GM18858 (cell line): ENCODE data around the gene WNT6.

Experiments
- ATAC-seq: cut with Tn5 transposase; IDR thresholded peaks from one replicate; pipeline ENCODE4 v1.9.1; 2021; ENCODE audit not compliant: unreplicated experiment

WNT6 gene

DNA sequence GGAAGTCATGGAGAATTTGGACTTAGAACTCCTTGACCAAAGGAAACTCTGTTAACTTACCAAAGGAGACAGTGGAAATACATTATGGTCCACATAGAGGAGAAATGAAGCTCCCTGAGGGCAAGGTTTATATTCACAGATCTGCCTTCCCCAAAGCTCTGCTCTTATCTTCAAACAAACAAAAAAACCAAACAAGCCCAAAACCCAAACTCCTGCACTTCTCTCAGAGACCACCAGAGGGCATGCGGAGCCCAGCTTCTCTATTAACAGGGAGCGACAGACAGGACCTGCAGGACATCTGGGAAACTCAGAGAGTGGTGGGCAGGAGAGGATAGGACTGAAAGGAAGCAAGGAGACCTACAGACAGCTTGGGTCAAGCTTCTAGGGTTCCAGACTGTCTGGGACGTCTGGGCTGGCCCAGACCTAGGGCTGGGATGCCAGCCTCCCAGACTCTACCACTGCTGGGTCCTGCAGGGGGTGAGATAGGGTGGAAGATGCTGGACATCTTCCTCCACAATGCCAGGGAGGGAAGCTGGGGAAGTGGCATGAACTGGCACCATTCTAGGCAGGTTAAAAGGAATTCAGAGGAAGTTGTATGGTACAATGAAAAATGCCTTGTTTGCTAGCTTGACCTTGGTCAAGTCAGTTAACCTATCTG, 17.1 kb downstream of the WNT6 start:
- ATAC-seq: no peak

DNA sequence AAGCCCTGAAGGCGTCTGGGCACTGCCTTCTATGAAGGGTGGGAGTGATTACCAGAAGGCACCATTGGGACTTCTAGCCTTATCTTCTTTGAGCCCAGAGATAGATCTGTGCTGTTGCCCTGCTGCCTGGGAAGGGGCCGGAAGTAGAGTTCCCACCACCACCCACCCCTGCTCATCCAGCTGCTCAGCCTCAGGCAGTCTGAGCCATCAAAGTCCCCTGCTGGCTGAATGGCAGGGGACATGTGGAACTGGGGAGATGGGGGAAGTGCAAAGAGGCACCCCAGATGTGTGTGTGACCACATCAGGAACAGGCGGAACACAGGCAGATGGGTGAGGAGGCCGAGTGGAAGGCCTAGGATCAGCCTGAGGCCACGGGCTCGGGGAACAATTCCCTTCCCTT, 17.7 kb downstream of the WNT6 start:
- ATAC-seq: no peak

DNA sequence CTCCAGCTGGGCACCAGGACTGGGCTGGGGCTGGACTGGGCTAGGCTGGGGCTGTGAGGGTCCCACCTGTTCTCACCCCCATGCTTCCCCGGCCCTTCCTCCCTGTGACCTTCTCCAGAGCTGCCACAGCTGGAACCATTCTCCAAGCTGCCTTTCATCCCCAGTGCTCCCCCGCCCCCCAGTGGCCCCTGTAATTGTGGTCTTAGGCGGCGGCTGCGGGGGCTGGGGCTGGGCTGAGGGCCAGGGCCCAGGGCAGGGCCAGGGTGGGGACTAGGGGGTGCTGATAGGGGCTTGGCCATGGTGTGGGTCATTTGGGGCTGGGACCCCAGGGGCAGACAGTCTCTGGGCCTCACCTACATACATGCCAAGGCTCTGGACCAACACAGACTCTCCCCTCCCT, 18.3 kb downstream of the WNT6 start:
- no peak for ATAC-seq

DNA sequence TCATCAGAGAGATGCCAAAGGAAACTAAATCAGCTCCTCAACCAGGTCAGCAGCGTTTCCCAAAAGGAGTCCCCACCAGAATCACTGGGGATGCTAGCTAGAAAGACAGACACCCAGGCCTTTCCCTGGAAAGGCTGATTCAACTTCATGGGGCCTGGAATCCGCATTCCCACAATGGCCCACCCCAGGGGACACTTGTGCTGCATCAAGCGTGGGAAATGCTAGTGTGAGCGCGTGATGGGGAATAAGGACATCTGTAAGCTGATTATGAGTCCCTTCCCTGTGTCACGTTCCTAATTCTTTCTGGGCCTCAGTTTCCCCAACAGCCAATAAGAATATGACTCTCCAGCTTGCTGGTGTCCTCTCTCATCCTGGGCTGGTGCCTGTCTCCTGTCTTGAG, 18.9 kb downstream of the WNT6 start:
- ATAC-seq: no peak

DNA sequence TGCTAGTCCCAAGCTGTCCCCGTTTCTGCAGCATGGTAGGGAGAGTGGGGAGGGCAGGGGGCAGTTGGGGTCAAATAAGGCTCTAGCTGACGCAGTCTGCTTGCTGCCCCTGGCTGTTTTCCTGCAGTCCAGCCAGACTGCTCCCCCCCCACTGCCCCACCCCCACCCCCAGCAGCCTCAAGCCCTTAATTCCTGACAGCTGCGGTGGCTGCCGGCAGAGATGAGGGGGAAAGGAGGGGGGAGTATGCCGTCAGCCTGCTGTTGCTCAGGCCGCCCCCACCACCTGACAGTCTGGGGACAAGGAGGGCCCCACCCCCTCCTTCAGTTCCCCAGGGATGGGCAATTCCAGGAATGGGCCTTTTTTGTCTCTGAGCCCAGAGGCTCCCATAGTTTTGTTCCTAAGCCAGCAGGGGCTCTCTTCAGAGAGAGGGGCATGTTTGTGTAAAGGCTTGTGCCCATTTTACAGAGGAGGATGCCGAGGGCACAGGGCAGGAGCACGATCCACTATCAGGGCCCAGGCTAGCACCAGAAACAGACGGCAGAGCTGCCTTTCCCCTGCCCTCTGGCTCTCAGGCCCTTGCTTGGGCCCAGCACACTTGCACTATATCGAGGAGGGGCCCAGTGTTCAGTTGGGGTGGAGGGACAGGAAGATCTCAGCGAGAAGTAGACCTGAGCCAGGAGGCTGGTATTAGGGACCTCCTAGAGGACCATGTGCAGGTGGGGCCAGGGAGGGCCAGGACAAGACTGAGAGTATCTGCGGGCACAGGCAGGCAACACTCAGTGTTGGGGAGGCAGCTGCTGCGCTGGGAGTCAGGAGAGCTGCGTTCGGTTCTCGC, 19.5 kb downstream of the WNT6 start:
- no peak for ATAC-seq

DNA sequence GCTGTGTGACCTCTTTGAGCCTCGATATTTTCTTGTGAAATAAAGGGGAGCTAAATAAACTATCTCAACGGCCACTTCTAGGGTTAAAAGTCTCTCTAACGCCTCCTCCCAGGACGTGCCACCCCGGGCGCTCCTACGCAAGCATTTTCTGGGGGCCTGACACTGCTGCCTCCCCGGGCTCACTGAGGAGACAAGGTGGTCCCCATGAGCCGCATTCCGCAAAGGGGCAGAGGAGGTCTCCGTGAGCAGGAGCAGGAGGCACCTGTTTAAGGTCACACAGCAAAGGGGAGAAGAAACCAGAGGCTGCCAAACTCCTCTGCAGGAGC, 20.1 kb downstream of the WNT6 start:
- no peak for ATAC-seq

DNA sequence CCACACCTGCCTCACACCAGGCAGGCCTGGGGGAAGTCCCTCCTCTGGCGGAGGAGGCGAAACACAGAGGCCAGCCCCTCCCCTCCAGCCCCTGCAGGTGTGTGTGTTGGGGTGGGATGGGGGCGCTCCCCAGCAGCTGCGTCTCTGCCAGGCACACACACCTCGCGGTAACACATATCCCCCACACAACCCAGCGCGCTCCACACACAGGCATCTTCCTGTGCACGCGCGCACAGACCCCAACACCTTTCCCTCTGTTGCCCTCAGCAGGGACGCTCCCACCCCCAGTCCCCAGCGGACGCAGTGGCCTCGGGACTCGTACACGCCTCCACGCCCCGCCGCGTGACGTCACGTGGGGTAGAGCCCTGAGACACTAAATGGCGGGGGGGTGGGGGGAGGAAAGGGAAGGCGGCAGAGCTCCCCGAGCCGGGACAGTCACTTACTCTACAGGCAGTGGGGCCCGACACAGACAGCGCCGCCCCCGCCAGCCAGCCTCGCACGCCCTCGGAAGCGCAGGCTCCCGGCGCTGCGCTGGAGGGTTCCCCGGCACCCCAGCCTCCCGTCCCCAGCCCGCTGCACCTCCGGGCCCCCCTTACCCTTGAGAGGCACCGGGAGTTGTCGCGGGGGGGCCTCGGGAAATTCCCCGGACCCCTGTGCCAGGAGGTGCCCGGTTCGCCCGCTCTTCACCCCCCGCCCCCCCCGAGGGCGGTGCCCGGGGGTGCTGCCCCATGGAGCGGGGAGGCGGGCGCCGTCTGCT, 20.7 kb downstream of the WNT6 start, which contains the start of gene WNT10A:
WNT10A (plus strand) TSS at position 751 of the 757 bp plus-strand sequence. CDS start 144 bp downstream, outside the sequence.
- peak; percentile 54 for ATAC-seq

DNA sequence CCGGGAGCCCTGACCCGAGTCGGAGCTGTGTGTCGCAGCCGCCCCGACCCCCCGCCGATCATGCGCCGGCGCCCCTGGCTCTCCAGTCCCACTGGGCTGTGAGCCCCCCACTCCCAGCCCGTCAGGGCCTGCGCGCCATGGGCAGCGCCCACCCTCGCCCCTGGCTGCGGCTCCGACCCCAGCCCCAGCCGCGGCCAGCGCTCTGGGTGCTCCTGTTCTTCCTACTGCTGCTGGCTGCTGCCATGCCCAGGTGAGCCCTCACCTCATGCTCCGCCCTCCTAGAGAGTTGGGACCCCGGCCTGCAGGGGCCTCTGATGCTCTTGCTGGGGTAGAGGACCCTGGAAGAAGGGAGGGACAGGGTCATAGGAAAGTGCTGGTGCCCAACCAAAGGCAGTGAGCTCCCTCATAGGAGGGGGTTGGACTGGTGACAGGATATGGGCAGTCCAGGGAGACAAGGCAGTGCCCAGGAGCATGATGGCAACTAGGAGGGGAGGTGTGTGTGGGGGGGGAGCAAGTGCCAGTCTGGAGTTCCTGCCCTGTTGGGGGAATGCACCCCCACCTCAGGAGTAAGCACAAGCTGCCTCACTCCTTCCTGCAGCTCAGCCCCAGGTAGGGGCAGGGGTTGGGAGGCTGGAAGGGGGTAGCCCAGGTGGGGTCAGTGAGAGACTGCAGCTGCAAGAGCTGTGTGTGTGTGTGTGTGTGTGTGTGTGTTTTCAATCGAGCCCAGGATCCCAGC, 21.4 kb downstream of the WNT6 start:
- ATAC-seq: no peak

DNA sequence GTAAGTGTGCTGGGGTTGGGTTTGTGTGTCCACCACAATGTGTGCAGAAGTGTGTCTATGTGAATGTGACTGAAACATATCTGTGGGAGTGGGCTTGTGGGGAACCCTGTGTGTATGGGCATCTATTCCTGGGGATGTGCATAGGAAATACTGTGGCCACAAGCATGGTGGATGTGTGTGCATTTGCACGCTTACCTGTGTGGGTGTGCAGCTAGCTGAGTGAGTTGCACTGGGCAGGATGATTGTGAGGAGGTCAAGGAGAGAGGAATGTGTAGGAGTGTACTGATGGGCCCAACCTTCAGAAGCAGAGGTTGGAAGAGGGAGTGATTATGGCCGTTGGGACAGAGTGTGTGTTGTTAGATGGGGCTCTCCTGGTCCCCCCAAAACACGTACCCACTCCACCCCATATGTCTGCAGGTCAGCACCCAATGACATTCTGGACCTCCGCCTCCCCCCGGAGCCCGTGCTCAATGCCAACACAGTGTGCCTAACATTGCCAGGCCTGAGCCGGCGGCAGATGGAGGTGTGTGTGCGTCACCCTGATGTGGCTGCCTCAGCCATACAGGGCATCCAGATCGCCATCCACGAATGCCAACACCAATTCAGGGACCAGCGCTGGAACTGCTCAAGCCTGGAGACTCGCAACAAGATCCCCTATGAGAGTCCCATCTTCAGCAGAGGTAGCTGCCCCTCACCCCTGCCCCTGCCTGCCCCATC, 22.3 kb downstream of the WNT6 start:
- ATAC-seq: no peak

DNA sequence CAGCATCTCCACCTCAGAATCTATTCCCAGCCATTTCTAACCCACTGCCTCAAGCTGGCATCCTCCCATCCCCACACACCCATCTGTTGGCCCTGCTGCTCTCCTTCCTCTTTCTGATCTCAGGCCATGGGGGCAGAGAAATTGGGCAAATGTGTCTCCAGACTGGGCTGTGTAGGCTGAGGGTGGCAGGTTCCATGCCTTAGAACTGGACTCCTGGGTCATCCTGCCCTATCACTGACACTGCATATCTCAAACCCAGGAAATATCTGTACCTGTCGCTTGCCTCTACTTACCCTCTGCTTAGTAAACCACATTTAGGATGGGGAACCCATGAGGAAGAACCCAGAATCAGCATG, 22.8 kb downstream of the WNT6 start:
- no peak for ATAC-seq

DNA sequence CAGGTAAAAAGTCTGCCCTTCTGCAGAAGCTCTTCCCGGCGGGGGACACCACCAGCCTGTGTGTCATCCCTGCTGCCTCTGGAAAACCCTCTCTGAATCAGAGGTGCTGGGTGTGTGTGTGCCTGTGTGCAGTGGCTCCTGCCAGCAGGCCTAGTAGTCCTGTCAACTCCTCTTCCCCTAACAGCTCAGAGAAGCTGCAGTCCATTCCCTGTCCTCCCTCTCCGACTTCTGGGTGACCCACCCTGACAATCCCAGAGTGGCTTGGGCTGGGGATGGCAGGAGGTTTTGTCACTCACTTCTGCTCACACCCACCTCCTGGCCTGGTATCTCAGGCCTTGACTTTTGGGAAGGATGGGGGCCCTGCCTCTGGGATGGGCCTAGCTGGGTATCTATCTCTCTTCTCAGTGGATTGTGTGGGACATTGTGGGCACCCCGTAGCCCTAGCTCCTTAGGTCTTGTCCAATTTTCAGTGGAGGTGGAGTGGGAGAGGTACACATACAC, 23.3 kb downstream of the WNT6 start:
- ATAC-seq: no peak

DNA sequence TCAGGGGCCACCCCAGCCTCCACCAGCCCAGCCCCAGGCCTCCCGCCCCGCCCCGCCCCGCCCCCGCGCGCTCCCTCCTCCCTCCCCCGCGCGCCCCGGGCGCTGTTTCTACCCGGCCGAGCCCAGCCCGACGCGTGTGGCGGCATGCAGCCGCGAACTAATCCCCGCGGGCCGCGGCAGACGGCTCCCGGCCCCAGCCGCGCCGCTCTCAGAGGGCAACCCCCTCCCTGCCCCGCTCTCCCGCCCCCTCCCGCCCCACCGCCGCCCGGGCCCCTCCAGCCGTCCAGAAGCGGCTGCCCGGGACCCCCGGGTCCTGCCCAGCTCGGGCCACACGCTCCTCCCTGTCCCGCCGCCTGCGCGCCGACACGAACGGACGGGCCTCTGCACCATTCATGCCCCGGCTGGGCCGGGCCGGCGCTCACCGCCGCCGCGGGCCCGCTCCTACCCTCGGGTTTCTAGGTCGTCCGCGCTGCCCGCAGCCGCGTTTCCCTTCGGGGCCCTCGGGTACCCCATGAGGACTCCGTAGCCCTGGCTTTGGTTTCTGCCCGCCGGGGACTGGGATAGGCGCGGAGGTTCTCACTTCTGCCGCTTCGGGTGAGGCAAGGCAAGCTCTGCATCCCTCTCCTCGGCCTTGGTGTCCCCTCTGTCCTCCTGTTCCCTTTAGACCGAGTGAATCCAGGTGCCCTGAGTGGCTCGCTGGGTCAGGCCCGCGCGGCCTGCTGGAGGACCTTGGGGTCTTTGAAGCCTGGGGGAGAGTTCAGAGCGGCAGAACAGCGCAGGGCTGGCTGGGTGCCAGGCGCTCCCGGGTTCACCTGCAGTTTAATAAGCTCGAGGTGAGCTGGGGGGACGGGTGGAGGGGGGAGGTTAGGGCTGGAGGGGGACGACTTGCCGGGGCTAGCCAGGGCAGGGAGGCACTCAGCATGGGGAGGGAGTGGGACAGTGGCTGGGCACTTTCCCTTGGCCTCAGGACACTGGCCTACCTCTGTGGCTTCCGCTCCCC, 24.2 kb downstream of the WNT6 start:
- ATAC-seq: no peak

DNA sequence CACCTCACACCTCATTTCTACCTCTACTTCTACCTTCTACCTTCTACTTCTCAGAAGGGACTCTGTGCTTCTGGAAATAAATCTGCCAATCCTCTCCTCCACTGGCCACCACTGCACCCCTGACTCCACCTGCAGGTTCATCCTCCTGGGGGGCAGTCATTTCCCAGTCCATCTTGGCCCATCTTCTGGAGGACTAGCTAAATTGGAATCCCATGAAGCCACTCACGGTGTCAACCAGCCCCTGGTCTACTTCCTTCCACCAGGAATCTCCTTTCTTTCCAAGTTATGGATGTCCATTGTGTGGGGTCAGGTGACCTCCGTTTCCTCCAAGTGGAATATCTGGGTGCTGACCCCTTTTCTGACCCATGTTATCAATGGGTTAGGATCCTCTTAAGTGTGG, 24.9 kb downstream of the WNT6 start:
- ATAC-seq: no peak

DNA sequence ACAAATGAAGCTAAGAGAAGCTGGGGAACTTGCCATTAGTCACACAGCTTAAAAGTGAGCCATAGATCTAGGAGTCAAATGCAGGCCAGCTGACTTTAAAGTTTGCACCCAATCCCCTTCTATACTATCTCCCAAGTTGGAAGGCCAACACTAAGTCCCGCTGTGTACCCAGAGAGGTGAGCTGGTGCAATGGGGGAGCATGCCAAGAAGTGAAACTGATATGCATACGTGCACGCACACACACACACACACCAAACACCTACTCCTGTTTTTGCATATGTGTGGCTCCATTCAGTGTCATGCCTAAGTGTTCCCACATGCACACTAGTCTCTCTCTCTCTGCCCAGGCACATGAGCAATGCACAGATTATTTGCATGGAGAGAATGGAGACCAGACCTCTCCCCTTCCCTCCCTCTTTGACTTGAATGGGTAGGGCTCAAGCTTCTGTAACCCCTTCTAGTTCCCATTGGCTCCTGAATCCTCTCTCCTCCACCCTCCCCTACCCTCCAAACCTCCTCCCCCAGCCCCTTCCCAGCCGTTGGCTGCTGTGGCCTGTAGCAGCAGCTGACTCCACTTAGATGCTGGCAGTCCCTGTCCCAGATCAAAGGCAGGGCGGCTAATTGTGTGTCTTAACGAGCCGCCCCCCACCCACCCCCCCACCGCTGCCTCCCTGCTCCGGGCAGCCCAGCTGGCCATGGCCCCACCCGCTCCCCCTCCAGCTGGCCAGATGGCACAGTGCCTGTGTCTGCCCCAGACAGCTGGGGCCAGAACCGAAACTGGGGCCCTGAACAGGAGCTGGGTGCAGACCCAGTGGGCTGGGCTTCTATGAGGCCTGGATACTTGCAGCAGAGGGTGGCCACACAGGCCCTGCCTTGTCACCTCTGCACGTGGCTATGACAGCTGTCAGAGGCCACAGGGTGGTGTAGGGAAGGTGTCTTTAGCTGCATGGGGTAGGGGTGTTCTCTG, 26.7 kb downstream of the WNT6 start:
- peak; percentile 59 for ATAC-seq

DNA sequence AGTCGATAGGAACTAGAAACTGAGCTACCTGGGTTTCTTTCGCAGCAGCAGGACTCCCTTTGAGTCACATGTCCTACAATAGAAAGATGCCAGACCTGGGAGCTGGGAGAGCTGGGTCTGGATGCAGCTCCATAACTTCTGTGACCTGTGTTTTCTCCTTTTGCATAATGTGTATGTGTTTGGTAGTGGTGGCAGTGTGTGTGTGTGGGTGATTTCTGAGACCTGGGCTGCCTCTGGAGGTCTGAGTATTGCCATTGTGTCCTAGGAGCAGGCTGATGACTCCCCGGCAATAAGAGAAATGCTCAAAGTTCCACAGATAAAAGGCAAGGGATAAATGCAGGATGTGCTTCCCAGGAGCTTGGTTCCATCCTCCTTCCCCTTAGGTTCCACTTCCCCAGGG, 27.5 kb downstream of the WNT6 start:
- no peak for ATAC-seq

DNA sequence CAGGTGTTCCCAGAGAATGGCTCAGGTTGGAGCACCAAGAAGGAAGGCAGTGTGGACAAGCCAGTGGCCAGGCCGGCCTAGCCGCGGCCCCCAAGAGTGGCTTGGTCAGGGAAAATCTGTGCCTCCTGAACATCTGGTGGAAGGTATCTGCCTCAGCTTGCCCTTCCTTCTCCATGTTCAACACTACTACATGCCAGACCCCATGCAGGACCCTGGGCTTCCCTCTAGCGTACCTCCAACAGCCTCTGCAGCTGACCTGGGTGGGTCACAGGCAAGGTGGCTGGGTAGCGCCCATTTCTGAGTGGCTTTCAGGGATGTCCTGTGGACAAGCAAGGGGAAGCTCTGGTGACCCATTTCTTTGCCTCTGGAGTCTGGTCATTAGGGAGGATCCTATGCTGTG, 28.7 kb downstream of the WNT6 start:
- ATAC-seq: no peak

DNA sequence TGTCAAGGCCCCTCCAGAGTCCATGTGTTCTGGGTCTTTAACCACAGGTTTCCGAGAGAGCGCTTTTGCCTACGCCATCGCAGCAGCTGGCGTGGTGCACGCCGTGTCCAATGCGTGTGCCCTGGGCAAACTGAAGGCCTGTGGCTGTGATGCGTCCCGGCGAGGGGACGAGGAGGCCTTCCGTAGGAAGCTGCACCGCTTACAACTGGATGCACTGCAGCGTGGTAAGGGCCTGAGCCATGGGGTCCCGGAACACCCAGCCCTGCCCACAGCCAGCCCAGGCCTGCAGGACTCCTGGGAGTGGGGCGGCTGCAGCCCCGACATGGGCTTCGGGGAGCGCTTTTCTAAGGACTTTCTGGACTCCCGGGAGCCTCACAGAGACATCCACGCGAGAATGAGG, 30.3 kb downstream of the WNT6 start:
- no peak for ATAC-seq

DNA sequence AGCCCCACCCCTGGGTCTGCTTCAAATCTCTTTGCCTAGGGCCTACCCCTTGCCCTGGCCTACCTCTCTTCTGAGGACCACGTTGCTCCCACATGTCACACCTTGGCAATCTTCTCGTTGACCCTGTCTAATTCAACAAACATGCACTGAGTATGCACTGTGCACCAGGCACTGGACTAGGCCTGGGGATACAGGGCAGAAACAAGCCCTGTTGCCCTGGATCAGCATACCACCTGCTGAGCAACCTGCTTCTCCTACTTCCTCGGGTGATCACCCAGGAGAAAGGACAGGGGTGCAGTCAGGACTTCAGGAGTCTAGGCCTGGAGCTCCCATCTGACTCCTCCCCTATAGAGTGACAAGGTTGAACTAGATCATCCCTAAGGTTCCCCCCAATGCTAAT, 30.8 kb downstream of the WNT6 start:
- ATAC-seq: no peak
